GM18951 (cell line): ENCODE results near the gene TSGA10.
"Not testable (repeated sequence)": the region's sequence is repeated elsewhere in the genome, so short reads cannot be mapped to it uniquely, and the experiment has no call there.

Experiments used
- POLR2A ChIP-seq: IDR thresholded peaks from 4 replicates; pipeline ENCODE4 v1.6.1; 2011; ENCODE audit warnings: mild to moderate bottlenecking; ENCODE audit not compliant: insufficient read length, insufficient read depth; ENCODE audit errors: extremely low read depth
- in situ Hi-C: fragments of 300-500 bp; cut with MboI; formaldehyde crosslinking; loops from one replicate; pipeline ENCODE4 v1.12.0; 2022; ENCODE audit warnings: low sequenced_read_pairs, mixed read lengths, inconsistent platforms; ENCODE audit not compliant: unreplicated experiment

The TSGA10 gene

DNA sequence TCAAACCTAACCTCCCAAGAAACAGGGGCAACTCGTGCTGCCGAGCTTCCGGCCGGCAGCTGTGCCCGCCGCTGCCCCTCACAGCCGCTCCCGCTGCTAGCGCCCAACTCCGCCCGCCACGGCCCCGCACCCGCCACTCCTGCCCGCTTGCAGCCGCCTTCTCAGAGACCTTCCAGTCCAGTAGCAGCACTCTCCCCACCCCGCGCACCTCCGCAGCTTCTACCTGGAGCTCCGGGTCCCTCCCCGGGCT is 14.0 kb downstream of the TSGA10 start:
- TF ChIP-seq POLR2A = no peak
- in situ Hi-C loops = no loop called here

GRCh38 chr2:99140056-99140859 is 14.5 kb downstream of the TSGA10 start:
- no peak for TF ChIP-seq POLR2A
- in situ Hi-C loops = no loop called here

DNA sequence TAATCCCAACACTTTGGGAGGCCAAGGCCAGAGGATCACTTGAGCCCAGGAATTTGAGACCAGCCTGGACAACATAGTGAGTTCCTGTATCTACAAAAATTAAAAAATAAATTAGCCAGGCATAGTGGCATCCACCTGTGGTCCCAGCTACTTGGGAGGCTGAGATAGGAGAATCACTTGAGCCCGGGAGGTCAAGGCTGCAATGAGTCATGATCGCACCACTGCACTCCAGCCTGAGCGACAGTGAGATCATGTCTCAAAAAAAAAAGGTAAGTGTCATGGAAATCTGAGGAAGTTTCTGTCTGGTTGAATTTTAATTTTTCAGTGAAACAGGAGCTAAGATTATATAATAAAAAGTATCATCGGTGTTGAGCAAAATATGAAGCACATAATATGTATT is 15.7 kb downstream of the TSGA10 start:
- no peak for TF ChIP-seq POLR2A
- in situ Hi-C loops = no loop called here

GRCh38 chr2:99135044-99135556 is 19.6 kb downstream of the TSGA10 start:
- in situ Hi-C loops = not testable (repeated sequence)

DNA sequence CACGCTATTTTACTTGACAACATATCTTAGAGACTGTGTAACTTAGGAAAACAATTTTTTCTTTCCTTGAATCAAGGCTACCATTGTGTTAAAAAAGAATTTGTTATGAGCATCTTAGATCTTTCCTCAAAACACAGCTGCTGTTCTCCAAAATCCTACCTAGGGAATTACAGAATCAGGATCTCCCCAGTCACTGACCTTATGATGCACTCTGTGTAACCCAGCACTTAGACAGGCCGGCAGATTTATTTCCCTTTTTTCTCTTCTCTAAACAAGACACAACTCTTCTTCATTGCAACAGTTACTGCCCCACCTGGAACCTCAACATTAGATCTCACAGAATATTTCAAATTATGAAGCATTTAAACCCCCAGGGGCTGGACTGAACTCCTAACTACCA is 26.8 kb downstream of the TSGA10 start:
- in situ Hi-C loops = no loop called here
- no peak for TF ChIP-seq POLR2A

- in situ Hi-C loops = no loop called here
- no peak for TF ChIP-seq POLR2A
Measured at GRCh38 chr2:99112617-99113016, 42.1 kb downstream of the TSGA10 start.

- in situ Hi-C loops = no loop called here
- TF ChIP-seq POLR2A = no peak
Measured at GRCh38 chr2:99111945-99112344, 42.8 kb downstream of the TSGA10 start.

DNA sequence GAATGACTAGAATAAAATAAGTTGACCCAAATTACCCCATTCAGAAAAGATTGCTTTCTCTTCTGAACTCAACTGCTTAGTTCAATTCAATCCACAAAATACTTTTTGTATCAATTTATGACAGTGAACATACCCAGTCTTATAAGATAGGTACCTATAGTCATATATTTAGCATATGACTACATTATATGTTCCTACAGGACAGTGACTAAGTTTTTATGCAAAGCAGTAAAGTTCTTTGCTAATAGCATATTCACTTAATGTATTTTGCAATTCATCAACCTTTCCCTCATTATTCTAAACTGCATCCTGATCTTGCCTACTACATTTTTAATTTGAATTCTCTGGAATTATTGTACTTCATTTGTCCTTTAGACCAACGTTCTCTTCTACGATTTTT is 43.5 kb downstream of the TSGA10 start:
- in situ Hi-C loops = no loop called here
- no peak for TF ChIP-seq POLR2A

- no peak for TF ChIP-seq POLR2A
- in situ Hi-C loops = no loop called here
Measured at GRCh38 chr2:99106913-99107312, 47.8 kb downstream of the TSGA10 start.

DNA sequence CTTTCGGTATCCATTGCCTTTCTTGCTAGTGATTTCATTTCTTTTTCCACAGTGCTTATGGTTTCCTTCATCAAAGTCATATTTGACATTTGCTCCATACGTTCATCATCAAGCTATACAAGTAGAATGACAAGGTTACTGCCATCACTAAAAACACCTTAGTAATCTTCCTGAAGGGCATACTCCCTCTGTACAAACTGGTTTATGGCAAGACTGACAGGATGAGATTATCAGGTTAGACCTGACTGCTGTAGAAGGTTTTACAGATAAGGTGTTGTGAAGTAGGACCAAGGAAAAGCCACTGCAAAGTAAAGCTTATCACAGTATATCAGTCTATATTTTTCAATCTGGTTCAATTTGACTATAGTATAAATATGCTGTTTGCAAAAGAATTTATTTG is 50.7 kb downstream of the TSGA10 start:
- in situ Hi-C loops = no loop called here

DNA sequence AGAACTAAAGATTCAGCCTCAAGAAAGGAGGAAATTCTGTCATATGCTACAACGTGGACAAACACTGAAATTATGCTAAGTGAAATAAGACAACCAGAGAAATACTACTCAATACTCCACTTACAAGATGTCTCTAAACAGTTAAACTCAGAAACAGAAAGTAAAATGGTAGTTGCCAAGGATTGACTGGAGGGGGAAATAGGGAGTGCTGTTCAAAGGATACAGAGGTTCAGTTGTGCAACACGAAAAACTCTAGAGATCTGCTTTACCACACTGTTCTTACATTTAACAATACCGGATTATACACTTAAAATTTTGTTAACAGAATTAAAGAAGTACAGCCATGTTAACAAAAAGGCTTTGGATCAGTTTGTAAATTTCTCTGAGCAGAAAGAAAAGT is 53.0 kb downstream of the TSGA10 start:
- TF ChIP-seq POLR2A = no peak
- in situ Hi-C loops = no loop called here

More for the DNA sequence above, 50.7 kb downstream of the TSGA10 start:
- no peak for TF ChIP-seq POLR2A

DNA sequence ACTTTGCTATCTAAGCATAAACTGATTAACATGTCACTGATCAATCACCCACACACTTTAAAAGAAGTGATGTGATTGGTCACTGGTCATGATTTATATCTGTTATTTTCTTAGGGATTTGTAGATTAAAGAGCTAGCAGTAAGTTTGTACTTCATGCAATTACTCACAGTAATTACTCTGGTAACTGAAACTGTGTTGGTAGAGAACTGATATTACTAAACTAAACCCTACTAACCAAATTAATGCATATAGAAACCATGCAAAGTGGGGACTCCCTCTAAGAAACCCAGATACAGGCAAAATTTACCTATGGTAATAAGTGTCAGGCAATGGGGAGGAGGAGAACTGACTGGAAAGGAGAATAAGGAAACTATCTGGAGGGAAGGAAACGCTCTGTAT is 58.0 kb downstream of the TSGA10 start:
- no peak for TF ChIP-seq POLR2A
- in situ Hi-C loops = no loop called here

GRCh38 chr2:99088017-99088416 is 66.7 kb downstream of the TSGA10 start:
- in situ Hi-C loops = no loop called here

GRCh38 chr2:99086385-99086784 is 68.4 kb downstream of the TSGA10 start:
- in situ Hi-C loops = no loop called here

More at GRCh38 chr2:99088017-99088416, 66.7 kb downstream of the TSGA10 start:
- no peak for TF ChIP-seq POLR2A

DNA sequence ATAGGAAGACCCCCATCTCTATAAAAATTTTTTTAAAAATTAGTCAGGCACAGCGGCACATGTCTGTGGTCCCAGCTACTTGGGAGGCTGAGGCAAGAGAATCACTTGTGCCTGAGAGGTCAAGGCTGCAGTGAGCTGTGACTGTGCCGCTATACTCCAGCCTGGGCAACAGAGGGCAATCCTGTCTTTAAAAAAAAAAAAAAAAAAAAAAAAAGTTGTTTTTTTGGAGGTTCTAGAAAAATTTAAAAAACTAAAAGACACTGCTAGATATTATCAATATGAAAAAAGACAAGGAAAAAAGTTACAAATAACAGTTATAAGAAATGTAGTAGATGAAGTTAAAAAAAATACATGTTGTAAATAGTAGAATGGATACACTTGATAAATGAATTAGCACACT is 69.3 kb downstream of the TSGA10 start:
- no peak for TF ChIP-seq POLR2A
- in situ Hi-C loops = no loop called here

More at GRCh38 chr2:99086385-99086784, 68.4 kb downstream of the TSGA10 start:
- no peak for TF ChIP-seq POLR2A
